ENCODE measurements around the gene ACOT4. TPM values are rescaled to one million over a fixed set of nuclear protein-coding genes. Genes with fewer than 3 reads are reported as not detected.
"Not testable (repeated sequence)": the region's sequence is repeated elsewhere in the genome, so short reads cannot be mapped to it uniquely, and the experiment has no call there.

ACOT4 gene
- polyA plus RNA-seq, 1 experiment: 0.67 TPM

- ChIA-PET CTCF (interaction anchor here (0.6 to 1.8 kb wide), 4 partner anchors 10 to 182 kb away, joined by 3 to 6 read pairs (median 3); no protein-coding TSS in a partner anchor), POLR2A (no interaction called here)
- H3K4me3 ChIP-seq (ENCODE audit: low read depth, low read length): no peak overlapping the region
- H3K36me3 ChIP-seq (ENCODE audit: control insufficient read depth, insufficient read depth, low read length): no peaks in the 10 kb centered on the region
- no peaks in the 10 kb centered on the region for H3K27me3 ChIP-seq (ENCODE audit: control insufficient read depth, insufficient read depth, low read length)
- no peak for TF ChIP-seq CTCF (IDR thresholded peaks at IDR 0.05; ENCODE audit: insufficient read depth, low read depth, low read length)
- DNase-seq (ENCODE audit: low read depth): no peak
These were observed 35.5 kb downstream of the ACOT4 start for GRCh38 chr14:73627151-73627558.

- DNase-seq (ENCODE audit: low read depth): no peak
- H3K27me3 ChIP-seq (ENCODE audit: control insufficient read depth, insufficient read depth, low read length): no peaks in the 10 kb centered on the region
- H3K36me3 ChIP-seq (ENCODE audit: control insufficient read depth, insufficient read depth, low read length): no peaks in the 10 kb centered on the region
- ChIA-PET CTCF (interaction anchor here (0.6 to 6.3 kb wide), 2 partner anchors 118 to 124 kb away, joined by 4 to 102 read pairs; no protein-coding TSS in a partner anchor), POLR2A (no interaction called here)
- no peak overlapping the region for H3K4me3 ChIP-seq (ENCODE audit: low read depth, low read length)
- TF ChIP-seq CTCF (IDR thresholded peaks at IDR 0.05; ENCODE audit: insufficient read depth, low read depth, low read length): no peak
These were observed 38.5 kb downstream of the ACOT4 start for GRCh38 chr14:73630009-73630780.

- peak overlapping the region; percentile 28 for H3K4me3 ChIP-seq (ENCODE audit: low read depth, low read length)
- no peaks in the 10 kb centered on the region for H3K27me3 ChIP-seq (ENCODE audit: control insufficient read depth, insufficient read depth, low read length)
- ChIA-PET CTCF (interaction anchor here (0.6 to 6.3 kb wide), 17 partner anchors 11 to 142 kb away, joined by 3 to 102 read pairs (median 3); partner anchors contain the start of genes ACOT2, ACOT6 and DNAL1), POLR2A (no interaction called here)
- DNase-seq (ENCODE audit: low read depth): peak; percentile 9
- no peaks in the 10 kb centered on the region for H3K36me3 ChIP-seq (ENCODE audit: control insufficient read depth, insufficient read depth, low read length)
- peak; percentile 86 for TF ChIP-seq CTCF (IDR thresholded peaks at IDR 0.05; ENCODE audit: insufficient read depth, low read depth, low read length)
These were observed 41.7 kb downstream of the ACOT4 start for GRCh38 chr14:73633116-73634010.

GRCh38 chr14:73634011-73634833 lies 42.5 kb downstream of the ACOT4 start:
- ChIA-PET CTCF (interaction anchor here (0.6 to 6.3 kb wide), 13 partner anchors 10 to 142 kb away, joined by 3 to 102 read pairs (median 3); partner anchors contain the start of gene DNAL1), POLR2A (no interaction called here)
- peak; percentile 34 for TF ChIP-seq CTCF (IDR thresholded peaks at IDR 0.05; ENCODE audit: insufficient read depth, low read depth, low read length)
- peak overlapping the region; percentile 28 for H3K4me3 ChIP-seq (ENCODE audit: low read depth, low read length)
- DNase-seq (ENCODE audit: low read depth): no peak
- H3K27me3 ChIP-seq (ENCODE audit: control insufficient read depth, insufficient read depth, low read length): no peaks in the 10 kb centered on the region
- H3K36me3 ChIP-seq (ENCODE audit: control insufficient read depth, insufficient read depth, low read length): no peaks in the 10 kb centered on the region

GRCh38 chr14:73636355-73636754 lies 44.7 kb downstream of the ACOT4 start:
- not testable (repeated sequence) for H3K4me3 ChIP-seq (ENCODE audit: low read depth, low read length); H3K36me3 ChIP-seq (ENCODE audit: control insufficient read depth, insufficient read depth, low read length); H3K27me3 ChIP-seq (ENCODE audit: control insufficient read depth, insufficient read depth, low read length); DNase-seq (ENCODE audit: low read depth)
- ChIA-PET CTCF (interaction anchor here (0.8 to 5.3 kb wide), 4 partner anchors 26 to 230 kb away, joined by 3 to 28 read pairs (median 4); no protein-coding TSS in a partner anchor), POLR2A (interaction anchor here (0.7 kb wide), 1 partner anchor 147 kb away, joined by 3 read pairs; no protein-coding TSS in a partner anchor)
